HTERT RPE-1 (cell line): ENCODE measurements around the gene FKBP10.
"Not testable (repeated sequence)": the region's sequence is repeated elsewhere in the genome, so short reads cannot be mapped to it uniquely, and the experiment has no call there.

Source experiments
- in situ Hi-C: fragments of 300-500 bp; cut with MboI; formaldehyde crosslinking; loops from 4 replicates; pipeline ENCODE4 v1.14.3; 2020; ENCODE audit warnings: low sequenced_read_pairs

FKBP10 gene

GRCh38 chr17:41836550-41837196 is 23.9 kb downstream of the FKBP10 start:
- in situ Hi-C loops: no loop called here

DNA sequence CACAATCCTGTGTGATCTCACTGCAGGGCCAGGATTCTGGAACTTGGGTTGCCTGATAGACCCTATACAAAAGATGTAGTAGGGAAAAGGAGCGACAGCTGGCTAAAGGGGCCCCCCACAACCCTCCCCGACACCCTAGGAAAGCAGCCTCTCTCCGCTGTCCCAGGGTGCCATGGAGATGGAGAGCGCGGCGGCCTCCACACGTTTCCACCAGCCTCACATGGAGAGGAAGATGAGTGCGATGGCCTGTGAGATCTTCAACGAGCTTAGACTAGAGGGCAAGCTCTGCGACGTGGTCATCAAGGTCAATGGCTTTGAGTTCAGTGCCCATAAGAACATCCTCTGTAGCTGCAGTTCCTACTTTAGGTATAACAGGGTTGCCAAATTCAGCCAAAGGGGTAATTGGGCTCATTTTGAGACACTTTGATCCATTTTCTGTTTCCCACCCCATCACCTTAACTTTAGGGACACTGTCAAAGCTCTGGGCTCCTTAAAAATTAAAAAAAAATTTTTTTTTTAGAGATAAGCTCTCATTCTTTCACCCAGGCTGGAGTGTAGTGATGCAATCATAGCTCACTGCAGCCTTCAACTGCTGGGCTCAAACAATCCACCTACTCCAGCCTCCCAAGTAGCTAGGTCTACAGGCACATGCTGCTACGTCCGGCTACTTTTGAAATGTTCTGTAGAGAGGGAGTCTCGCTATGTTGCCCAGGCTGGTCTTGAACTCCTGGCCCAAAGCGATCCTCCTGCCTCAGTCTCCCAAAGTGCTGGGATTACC is 25.1 kb downstream of the FKBP10 start, which contains the start of gene KLHL10:
KLHL10 (plus strand) TSS at position 65 of the 778 bp plus-strand sequence; CDS start at position 173, 108 bp downstream.
- in situ Hi-C loops: no loop called here

GRCh38 chr17:41839448-41839847 is 26.6 kb downstream of the FKBP10 start:
- in situ Hi-C loops: not testable (repeated sequence)

DNA sequence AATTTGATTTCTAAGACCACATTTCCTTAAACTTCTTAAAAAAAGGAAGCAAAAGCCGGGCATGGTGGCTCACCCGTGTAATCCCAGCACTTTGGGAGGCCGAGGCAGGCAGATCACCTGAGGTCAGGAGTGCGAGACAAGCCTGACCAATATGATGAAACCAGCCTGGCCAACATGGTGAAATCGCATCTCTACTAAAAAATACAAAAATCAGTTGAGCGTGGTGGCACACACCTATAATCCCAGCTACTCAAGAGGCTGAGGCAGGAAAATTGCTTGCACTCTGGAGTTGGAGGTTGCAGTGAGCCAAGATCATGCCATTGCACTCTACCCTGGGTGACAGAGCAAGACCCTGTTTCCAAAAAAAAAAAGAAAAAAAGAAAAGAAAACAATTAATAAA is 28.0 kb downstream of the FKBP10 start:
- in situ Hi-C loops: not testable (repeated sequence)

DNA sequence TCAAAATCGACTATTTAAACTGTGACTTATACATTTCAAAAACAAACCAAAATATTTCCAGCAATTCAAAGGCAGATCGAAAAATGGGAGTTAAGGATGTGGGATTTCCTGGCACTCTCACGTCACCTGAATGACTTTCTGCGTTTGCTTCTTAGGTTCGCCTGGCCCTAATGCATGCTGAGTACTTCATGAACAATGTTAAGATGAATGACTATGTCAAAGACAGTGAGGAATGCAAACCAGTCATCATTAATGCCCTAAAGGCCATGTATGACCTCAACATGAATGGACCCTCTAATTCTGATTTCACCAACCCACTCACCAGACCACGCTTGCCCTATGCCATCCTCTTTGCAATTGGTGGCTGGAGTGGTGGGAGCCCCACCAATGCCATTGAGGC is 32.2 kb downstream of the FKBP10 start:
- in situ Hi-C loops: no loop called here

DNA sequence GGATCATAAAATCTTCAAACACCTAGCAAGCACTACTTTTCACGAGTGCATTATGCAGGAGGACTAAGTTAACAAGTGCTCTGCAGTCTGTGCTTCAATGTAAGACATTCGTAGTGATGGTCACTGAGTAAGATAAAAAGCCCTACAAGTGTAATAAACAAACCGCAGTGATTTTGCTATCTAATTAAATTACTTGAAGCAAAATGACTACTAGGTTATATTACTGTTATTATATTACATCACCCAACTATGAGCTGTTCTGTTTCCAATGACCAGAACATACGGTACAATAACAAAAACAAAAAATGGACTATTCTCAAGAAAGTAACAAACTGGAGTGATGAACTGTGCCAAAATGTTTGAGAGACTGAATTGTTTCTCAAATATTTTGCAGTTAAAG is 36.0 kb downstream of the FKBP10 start:
- in situ Hi-C loops: no loop called here

- in situ Hi-C loops: no loop called here
Observed at GRCh38 chr17:41849251-41849990, 36.6 kb downstream of the FKBP10 start.

DNA sequence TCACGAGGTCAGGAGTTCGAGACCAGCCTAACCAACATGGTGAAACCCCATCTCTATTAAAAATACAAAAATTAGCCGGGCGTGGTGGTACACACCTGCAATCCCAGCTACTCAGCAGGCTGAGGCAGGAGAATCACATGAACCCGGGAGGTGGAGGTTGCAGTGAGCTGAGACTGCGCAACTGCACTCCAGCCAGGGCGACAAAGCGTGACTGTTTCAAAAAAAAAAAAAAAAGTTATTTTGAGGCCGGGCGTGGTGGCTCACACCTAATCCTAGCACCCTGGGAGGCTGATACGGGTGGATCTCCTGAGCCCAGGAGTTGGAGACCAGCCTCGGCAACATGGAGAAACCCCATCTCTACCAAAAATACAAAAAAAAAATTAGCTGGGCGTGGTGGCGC is 38.6 kb downstream of the FKBP10 start:
- in situ Hi-C loops: not testable (repeated sequence)

DNA sequence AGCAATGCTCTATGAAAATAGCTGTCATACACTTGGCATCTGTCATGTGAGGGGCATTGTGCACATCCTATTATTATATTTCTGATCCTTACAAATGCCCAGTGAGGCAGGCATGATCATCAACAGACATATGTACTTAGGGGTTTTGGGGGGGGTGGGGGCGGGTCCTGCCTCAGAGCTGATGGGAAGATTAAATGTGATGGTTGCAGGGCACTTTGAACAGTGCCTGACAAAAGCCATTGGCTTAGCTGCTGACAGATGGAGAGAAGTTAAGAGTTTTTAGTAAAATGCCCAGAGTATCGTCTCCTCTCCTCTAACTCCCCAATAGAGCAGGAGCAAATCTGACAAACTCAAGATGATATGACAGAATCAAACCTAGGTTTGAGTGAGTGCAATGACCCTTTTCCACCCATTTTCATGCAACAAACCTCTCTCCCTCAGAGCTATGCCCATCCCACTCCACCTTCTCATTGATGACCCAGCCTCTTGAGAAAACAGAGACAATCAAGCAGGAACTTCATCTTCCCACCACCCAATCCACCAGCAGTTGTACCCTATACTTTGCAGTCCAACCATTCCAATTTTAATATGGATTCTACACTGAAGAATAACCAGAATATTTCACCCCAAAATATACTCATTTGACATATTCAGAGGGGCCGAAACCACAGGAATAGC is 47.6 kb downstream of the FKBP10 start:
- in situ Hi-C loops: no loop called here

DNA sequence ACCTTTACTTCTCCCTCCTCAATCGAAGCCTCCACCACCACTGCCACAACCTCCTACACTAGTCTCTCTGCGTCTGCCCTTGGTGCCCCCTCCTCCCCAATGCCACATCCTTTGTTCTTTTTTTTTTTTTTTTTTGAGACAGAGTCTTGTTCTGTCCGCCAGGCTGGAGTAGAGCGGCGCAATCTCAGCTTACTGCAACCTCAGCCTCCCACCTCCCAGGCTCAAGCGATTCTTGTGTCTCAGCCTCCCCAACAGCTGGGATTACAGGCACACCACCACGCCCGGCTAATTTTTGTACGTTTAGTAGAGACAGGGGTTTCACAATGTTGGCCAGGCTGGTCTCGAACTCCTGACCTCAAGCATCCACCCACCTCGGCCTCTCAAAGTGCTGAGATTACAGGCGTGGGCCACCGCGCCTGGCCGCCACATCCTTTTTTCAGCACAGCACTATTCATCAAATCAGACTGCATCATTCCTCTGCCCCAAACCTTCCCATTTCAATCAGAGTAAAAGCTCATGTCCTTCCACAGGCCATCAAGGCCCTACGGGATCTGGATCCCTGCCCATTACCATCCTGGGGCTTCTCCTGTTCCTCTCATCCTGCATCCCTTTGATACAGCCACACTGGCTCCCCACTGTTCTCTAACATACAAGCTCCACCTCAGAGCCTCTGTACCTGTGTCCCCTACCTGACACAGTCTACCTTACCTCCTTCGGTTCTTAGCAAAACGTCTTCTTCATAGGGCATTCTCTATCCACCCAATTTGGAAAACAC is 50.5 kb downstream of the FKBP10 start:
- in situ Hi-C loops: no loop called here

- in situ Hi-C loops: no loop called here
Observed at GRCh38 chr17:41864498-41864835, 51.7 kb downstream of the FKBP10 start.

GRCh38 chr17:41864836-41865595 is 52.2 kb downstream of the FKBP10 start, which contains the start of gene KLHL11:
Gene KLHL11, minus strand, starts transcription at chr17:41865423. Its CDS starts 53 bp downstream, at chr17:41865370.
- in situ Hi-C loops: no loop called here

DNA sequence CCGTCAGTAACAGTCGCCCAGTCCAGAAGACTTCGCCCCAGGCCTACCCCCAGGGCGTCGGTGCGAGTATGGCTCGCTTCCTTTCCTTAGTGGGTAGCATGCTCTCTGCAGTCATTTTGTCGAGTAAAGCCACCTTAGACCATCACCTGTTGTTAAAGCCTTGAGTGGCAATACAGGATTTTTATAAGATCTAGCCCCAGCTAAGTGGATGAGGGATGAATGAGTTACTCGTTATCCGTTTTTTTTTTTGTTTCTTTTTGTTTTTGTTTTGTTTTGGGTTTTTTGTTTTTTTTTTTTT is 52.7 kb downstream of the FKBP10 start:
- in situ Hi-C loops: no loop called here

DNA sequence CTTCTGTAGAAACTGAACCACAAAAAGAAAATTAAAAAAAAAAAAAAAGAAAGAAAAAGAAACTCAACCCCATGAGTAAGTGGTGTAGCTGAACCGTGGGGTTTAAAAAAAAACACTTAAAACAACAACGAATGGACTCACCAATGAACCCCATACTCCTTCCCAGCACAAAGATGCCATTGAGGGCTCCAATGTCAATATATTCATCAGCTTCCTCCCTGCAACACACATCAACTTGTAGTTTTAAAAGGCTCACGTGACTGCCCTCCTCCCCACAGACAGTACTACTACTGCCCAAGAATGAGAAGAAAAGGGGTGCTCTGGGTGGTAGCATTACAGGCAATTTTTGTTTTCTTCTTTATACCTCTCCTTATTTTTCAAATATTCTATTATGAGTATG is 55.8 kb downstream of the FKBP10 start:
- in situ Hi-C loops: no loop called here

- in situ Hi-C loops: no loop called here
Observed at GRCh38 chr17:41869426-41869825, 56.6 kb downstream of the FKBP10 start.

GRCh38 chr17:41870097-41870496 is 57.3 kb downstream of the FKBP10 start:
- in situ Hi-C loops: no loop called here

GRCh38 chr17:41870627-41871026 is 57.8 kb downstream of the FKBP10 start:
- in situ Hi-C loops: no loop called here

DNA sequence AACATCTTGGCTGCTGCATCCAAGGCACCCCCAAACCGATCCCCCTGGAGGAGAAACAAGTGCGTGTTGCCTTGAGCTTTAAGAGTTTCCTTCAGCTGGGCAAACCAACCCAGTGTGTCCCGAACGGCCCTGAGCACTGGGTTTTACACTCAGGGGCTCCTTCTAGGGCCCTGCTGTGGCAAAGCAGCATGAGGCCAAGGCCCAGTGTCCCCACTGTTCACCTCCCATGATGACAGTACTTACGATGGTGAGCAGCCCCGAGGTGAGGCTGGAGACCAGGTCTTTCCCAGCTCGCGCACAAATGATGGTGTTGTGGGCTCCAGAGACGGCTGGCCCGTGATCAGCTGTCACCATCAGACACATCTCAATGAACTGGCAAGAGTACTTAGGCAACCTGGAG is 59.0 kb downstream of the FKBP10 start:
- in situ Hi-C loops: no loop called here
